Fibroblast of pulmonary artery (primary cell): ENCODE data around the gene EIF2B4.

Experiments
- DNase-seq: peaks from one replicate; pipeline ENCODE4 v3.0.0-alpha.2; 2010; ENCODE audit warnings: low read depth
- H3K4me3 ChIP-seq: replicated peaks from 2 replicates; pipeline ENCODE4 v1.5.1; 2011; ENCODE audit warnings: low read depth, mild to moderate bottlenecking, control low read depth, low read length, moderate library complexity
- CTCF ChIP-seq: IDR thresholded peaks from 2 replicates; pipeline ENCODE4 v1.5.1; 2011; ENCODE audit warnings: mild to moderate bottlenecking, control low read depth, low read length, inconsistent platforms; ENCODE audit errors: missing control alignments

EIF2B4 gene

GRCh38 chr2:27376866-27377617 is 6.9 kb upstream of the EIF2B4 start:
- TF ChIP-seq CTCF: no peak
- no peak overlapping the region for H3K4me3 ChIP-seq
- DNase-seq: no peak

GRCh38 chr2:27376151-27376865 is 6.2 kb upstream of the EIF2B4 start:
- TF ChIP-seq CTCF: no peak
- DNase-seq: no peak
- no peak overlapping the region for H3K4me3 ChIP-seq

GRCh38 chr2:27375513-27376099 is 5.5 kb upstream of the EIF2B4 start:
- H3K4me3 ChIP-seq: no peak overlapping the region
- TF ChIP-seq CTCF: no peak
- DNase-seq: no peak

GRCh38 chr2:27373567-27373966 is 3.4 kb upstream of the EIF2B4 start:
- TF ChIP-seq CTCF: no peak
- H3K4me3 ChIP-seq: no peak overlapping the region
- no peak for DNase-seq

GRCh38 chr2:27372937-27373336 is 2.8 kb upstream of the EIF2B4 start:
- no peak for TF ChIP-seq CTCF
- no peak for DNase-seq
- H3K4me3 ChIP-seq: no peak overlapping the region

- peak; percentile 54 for DNase-seq
- no peak for TF ChIP-seq CTCF
- peak overlapping the region; percentile 96 for H3K4me3 ChIP-seq
These were observed 880 bp upstream of the EIF2B4 start for GRCh38 chr2:27370816-27371620.
